ENCODE measurements around the gene KCNC1. TPM values are rescaled to one million over a fixed set of nuclear protein-coding genes. Genes with fewer than 3 reads are reported as not detected.

KCNC1 gene
- total RNA-seq, 1 donor from 2014 or later, result not detected

DNA sequence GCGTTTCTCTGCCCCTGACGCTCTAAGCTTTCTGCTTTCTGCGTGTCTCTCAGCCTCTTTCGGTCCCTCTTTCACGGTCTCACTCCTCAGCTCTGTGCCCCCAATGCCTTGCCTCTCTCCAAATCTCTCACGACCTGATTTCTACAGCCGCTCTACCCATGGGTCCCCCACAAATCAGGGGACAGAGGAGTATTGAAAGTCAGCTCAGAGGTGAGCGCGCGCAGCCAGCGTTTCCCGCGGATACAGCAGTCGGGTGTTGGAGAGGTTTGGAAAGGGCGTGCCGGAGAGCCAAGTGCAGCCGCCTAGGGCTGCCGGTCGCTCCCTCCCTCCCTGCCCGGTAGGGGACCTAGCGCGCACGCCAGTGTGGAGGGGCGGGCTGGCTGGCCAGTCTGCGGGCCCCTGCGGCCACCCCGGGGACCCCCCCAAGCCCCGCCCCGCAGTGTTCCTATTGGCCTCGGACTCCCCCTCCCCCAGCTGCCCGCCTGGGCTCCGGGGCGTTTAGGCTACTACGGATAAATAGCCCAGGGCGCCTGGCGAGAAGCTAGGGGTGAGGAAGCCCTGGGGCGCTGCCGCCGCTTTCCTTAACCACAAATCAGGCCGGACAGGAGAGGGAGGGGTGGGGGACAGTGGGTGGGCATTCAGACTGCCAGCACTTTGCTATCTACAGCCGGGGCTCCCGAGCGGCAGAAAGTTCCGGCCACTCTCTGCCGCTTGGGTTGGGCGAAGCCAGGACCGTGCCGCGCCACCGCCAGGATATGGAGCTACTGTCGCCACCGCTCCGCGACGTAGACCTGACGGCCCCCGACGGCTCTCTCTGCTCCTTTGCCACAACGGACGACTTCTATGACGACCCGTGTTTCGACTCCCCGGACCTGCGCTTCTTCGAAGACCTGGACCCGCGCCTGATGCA lies 15.3 kb upstream of the KCNC1 start, which contains the start of gene MYOD1:
Gene MYOD1 (plus strand): TSS at position 544 of the 910 bp plus-strand sequence. CDS start 212 bp downstream, at position 756.
- H3K36me3 Mint-ChIP-seq (ENCODE audit: low read depth), result no peaks in the 10 kb centered on the region

DNA sequence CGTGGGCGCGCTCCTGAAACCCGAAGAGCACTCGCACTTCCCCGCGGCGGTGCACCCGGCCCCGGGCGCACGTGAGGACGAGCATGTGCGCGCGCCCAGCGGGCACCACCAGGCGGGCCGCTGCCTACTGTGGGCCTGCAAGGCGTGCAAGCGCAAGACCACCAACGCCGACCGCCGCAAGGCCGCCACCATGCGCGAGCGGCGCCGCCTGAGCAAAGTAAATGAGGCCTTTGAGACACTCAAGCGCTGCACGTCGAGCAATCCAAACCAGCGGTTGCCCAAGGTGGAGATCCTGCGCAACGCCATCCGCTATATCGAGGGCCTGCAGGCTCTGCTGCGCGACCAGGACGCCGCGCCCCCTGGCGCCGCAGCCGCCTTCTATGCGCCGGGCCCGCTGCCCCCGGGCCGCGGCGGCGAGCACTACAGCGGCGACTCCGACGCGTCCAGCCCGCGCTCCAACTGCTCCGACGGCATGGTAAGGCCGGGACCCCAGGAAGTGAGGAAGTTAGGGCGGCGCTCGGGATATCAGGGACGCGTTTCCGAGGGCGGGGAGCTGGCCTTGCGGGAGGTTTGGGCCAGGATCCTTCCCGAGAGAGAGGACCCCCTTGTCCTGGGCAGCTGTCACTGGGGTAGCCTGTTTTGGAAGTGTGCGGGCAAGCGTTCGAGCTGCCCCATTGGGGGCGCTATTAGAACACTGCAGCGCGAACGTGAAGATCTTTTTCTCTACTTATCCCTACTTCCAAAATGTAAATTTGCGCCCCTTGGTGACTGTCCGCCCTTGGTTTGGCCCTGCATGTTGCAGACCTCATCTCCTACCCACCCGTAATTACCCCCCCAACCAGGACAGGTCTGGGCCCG lies 14.4 kb upstream of the KCNC1 start:
- no peak overlapping the region for H3K4me3 Mint-ChIP-seq (ENCODE audit: low read depth)
- H3K4me1 Mint-ChIP-seq (ENCODE audit: low read depth), result no peaks in the 10 kb centered on the region
- H3K27me3 Mint-ChIP-seq (ENCODE audit: low read depth), result peaks cover 40% of the 10 kb centered on the region
- H3K36me3 Mint-ChIP-seq (ENCODE audit: low read depth), result no peaks in the 10 kb centered on the region
- no peaks in the 10 kb centered on the region for H3K9me3 Mint-ChIP-seq
- intact Hi-C loops (cut with micrococcal nuclease), result loop anchor here (5.0 kb wide), 1 partner anchor 1108 kb away; no protein-coding TSS in a partner anchor
- H3K27ac Mint-ChIP-seq, result no peak overlapping the region
- no peak for DNase-seq (ENCODE audit: low spot score)

More for the DNA sequence above, 15.3 kb upstream of the KCNC1 start, which contains the start of gene MYOD1:
- no peak within 1 kb of the TSS for H3K4me3 Mint-ChIP-seq (ENCODE audit: low read depth)
- DNase-seq (ENCODE audit: low spot score), result no peak
- no peaks in the 10 kb centered on the region for H3K4me1 Mint-ChIP-seq (ENCODE audit: low read depth)
- no peak within 1 kb of the TSS for H3K27ac Mint-ChIP-seq
- intact Hi-C loops (cut with micrococcal nuclease), result no loop called here
- peaks cover 36% of the 10 kb centered on the region for H3K27me3 Mint-ChIP-seq (ENCODE audit: low read depth)
- no peaks in the 10 kb centered on the region for H3K9me3 Mint-ChIP-seq

DNA sequence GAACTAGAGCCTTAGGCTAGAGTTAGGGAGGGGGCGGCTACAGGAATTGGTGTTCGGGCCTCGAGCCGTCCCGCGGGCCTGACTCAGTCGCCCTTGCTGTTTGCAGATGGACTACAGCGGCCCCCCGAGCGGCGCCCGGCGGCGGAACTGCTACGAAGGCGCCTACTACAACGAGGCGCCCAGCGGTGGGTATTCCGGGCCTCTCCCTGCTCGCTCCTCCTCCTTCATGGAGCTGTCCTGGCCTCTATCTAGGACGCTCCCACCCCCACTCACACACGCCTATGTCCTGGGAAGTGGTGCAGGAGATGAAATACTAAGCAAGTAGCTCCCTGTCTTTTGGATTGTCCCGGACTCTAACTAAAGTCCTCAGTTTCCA lies 13.8 kb upstream of the KCNC1 start:
- Mint-ChIP-seq H3K27me3 (ENCODE audit: low read depth) (peaks cover 44% of the 10 kb centered on the region), H3K4me3 (ENCODE audit: low read depth) (no peak overlapping the region), H3K27ac (no peak overlapping the region), H3K4me1 (ENCODE audit: low read depth) (no peaks in the 10 kb centered on the region), H3K36me3 (ENCODE audit: low read depth) (no peaks in the 10 kb centered on the region), H3K9me3 (no peaks in the 10 kb centered on the region)
- DNase-seq (ENCODE audit: low spot score), result no peak
- intact Hi-C loops (cut with micrococcal nuclease), result loop anchor here (5.0 kb wide), 1 partner anchor 1108 kb away; no protein-coding TSS in a partner anchor

DNA sequence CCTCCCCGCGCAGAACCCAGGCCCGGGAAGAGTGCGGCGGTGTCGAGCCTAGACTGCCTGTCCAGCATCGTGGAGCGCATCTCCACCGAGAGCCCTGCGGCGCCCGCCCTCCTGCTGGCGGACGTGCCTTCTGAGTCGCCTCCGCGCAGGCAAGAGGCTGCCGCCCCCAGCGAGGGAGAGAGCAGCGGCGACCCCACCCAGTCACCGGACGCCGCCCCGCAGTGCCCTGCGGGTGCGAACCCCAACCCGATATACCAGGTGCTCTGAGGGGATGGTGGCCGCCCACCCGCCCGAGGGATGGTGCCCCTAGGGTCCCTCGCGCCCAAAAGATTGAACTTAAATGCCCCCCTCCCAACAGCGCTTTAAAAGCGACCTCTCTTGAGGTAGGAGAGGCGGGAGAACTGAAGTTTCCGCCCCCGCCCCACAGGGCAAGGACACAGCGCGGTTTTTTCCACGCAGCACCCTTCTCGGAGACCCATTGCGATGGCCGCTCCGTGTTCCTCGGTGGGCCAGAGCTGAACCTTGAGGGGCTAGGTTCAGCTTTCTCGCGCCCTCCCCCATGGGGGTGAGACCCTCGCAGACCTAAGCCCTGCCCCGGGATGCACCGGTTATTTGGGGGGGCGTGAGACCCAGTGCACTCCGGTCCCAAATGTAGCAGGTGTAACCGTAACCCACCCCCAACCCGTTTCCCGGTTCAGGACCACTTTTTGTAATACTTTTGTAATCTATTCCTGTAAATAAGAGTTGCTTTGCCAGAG lies 13.2 kb upstream of the KCNC1 start:
- Mint-ChIP-seq H3K27ac (no peak overlapping the region), H3K4me1 (ENCODE audit: low read depth) (no peaks in the 10 kb centered on the region), H3K9me3 (no peaks in the 10 kb centered on the region), H3K36me3 (ENCODE audit: low read depth) (no peaks in the 10 kb centered on the region), H3K27me3 (ENCODE audit: low read depth) (peaks cover 48% of the 10 kb centered on the region), H3K4me3 (ENCODE audit: low read depth) (no peak overlapping the region)
- intact Hi-C loops (cut with micrococcal nuclease), result loop anchor here (5.0 kb wide), 1 partner anchor 1109 kb away; no protein-coding TSS in a partner anchor
- DNase-seq (ENCODE audit: low spot score), result no peak

DNA sequence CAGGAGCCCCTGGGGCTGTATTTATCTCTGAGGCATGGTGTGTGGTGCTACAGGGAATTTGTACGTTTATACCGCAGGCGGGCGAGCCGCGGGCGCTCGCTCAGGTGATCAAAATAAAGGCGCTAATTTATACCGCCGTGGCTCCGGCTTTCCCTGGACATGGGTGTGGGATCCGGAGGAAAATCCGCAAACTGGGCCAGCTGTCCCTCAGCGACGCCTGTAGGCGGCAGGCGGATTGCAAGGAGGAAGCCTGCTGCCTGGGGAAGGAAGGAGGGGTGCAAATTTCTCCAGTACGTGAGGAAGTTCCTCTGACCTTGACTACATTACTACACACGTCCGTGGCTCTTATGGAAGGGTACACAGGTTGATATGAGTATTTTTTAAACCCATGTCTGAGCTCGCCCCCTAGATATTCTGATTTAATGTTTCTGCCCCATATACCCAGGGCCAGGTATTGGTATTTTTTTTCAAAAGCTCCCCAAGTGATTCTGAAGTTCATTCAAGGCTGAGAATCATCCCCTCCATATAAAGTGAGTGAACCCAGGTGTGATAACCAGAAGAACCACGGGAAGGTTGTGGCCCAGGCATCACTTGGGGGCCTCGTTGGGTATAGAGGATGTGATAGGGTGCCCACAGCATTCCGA lies 12.5 kb upstream of the KCNC1 start:
- intact Hi-C loops (cut with micrococcal nuclease), result loop anchor here (1.0 to 5.0 kb wide), 2 partner anchors 9 to 1110 kb away; no protein-coding TSS in a partner anchor
- Mint-ChIP-seq H3K27me3 (ENCODE audit: low read depth) (peaks cover 50% of the 10 kb centered on the region), H3K4me1 (ENCODE audit: low read depth) (no peaks in the 10 kb centered on the region), H3K36me3 (ENCODE audit: low read depth) (no peaks in the 10 kb centered on the region), H3K9me3 (no peaks in the 10 kb centered on the region), H3K27ac (no peak overlapping the region), H3K4me3 (ENCODE audit: low read depth) (no peak overlapping the region)
- no peak for DNase-seq (ENCODE audit: low spot score)

DNA sequence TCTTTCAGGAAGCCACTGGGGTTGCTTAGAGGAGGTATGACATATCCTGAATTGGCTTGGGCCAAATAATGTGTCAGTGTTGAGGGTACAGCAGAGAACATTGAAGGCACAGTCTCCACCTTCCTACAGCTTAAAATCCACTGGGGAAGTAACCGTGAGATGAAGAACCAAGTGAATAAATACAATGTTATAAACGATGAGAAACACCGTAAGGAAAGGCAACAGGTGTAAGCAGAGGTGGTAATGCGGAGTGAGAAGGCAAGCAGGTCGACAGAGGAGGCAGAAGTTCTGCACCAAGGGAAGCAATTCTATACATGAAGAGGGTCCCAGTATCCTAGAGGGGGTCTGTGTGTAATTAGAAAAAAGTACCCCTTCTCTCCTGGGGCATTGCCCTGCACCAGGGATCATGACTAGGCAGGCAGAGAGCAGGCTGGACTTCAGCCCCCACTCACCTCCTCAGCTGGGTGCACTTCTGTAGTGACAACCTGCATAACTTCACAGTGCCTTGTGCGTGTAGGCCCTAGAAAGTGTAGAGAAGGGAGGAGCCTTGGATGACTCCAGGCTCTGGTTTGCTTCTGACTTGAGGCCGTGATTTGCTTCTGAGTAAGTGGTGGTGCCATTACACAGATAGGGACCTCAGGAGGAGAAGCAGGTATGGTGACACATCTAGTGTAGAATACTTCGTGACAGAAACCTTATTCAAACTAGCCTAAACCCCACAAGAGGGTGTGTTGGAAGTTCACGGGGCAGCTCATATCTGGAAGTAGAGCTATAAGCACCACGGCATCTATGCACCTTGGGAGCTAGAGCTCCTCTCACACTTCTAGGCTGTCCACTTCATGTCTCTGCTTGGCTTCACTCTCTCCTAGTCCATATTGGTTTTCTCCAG lies 10.3 kb upstream of the KCNC1 start:
- no peak for DNase-seq (ENCODE audit: low spot score)
- Mint-ChIP-seq H3K9me3 (no peaks in the 10 kb centered on the region), H3K4me1 (ENCODE audit: low read depth) (no peaks in the 10 kb centered on the region), H3K27me3 (ENCODE audit: low read depth) (peaks cover 53% of the 10 kb centered on the region), H3K27ac (no peak overlapping the region), H3K4me3 (ENCODE audit: low read depth) (no peak overlapping the region), H3K36me3 (ENCODE audit: low read depth) (no peaks in the 10 kb centered on the region)
- intact Hi-C loops (cut with micrococcal nuclease), result loop anchor here (5.0 kb wide), 1 partner anchor 1112 kb away; no protein-coding TSS in a partner anchor

DNA sequence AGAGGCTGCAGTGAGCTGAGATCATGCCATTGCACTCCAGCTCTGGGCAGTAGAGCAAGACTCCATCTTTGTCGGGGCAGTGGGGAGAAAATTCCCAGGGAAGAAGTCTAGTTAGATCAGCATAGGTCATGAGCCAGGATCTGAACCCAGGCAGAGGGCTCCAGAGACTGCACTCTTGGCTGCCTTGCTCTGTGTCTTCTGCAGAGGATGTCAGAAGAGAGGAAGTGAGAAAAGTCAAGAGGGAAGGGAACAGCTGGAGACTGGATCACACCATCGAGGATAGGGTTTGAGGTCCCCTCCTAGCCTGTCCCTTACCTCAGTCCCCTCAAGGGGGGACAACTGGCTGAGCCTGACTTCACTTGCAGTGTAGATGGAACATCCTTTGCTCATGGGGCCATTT lies 9.4 kb upstream of the KCNC1 start:
- intact Hi-C loops (cut with micrococcal nuclease), result no loop called here
- Mint-ChIP-seq H3K4me1 (ENCODE audit: low read depth) (no peaks in the 10 kb centered on the region), H3K4me3 (ENCODE audit: low read depth) (no peak overlapping the region), H3K9me3 (no peaks in the 10 kb centered on the region), H3K36me3 (ENCODE audit: low read depth) (no peaks in the 10 kb centered on the region), H3K27ac (no peak overlapping the region), H3K27me3 (ENCODE audit: low read depth) (peaks cover 58% of the 10 kb centered on the region)
- no peak for DNase-seq (ENCODE audit: low spot score)

DNA sequence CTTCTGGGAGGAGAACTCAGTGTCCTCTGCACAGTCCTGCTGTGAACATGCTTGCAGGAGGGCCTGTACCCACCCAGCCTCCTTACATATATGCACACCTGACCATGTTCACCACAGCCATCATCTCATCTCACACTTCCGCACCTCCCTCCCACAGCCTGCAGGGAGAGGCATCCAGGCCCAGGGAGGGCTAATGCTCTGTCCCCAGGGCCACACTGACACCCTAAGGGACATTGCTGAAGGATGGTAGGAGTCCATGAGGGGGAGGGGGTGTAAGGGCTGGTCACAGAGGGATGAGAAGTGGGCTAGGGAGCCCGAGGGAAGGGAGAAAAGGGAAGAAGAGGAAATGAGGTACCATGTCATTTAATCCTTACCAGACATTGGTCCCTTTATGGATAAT lies 4.4 kb upstream of the KCNC1 start:
- Mint-ChIP-seq H3K36me3 (ENCODE audit: low read depth) (no peaks in the 10 kb centered on the region), H3K4me3 (ENCODE audit: low read depth) (no peak overlapping the region), H3K27me3 (ENCODE audit: low read depth) (peaks cover 63% of the 10 kb centered on the region), H3K9me3 (no peaks in the 10 kb centered on the region), H3K4me1 (ENCODE audit: low read depth) (no peaks in the 10 kb centered on the region), H3K27ac (no peak overlapping the region)
- intact Hi-C loops (cut with micrococcal nuclease), result loop anchor here (2.0 to 10.0 kb wide), 2 partner anchors 131 to 375 kb away; partner anchors contain the start of gene SAAL1
- DNase-seq (ENCODE audit: low spot score), result no peak

DNA sequence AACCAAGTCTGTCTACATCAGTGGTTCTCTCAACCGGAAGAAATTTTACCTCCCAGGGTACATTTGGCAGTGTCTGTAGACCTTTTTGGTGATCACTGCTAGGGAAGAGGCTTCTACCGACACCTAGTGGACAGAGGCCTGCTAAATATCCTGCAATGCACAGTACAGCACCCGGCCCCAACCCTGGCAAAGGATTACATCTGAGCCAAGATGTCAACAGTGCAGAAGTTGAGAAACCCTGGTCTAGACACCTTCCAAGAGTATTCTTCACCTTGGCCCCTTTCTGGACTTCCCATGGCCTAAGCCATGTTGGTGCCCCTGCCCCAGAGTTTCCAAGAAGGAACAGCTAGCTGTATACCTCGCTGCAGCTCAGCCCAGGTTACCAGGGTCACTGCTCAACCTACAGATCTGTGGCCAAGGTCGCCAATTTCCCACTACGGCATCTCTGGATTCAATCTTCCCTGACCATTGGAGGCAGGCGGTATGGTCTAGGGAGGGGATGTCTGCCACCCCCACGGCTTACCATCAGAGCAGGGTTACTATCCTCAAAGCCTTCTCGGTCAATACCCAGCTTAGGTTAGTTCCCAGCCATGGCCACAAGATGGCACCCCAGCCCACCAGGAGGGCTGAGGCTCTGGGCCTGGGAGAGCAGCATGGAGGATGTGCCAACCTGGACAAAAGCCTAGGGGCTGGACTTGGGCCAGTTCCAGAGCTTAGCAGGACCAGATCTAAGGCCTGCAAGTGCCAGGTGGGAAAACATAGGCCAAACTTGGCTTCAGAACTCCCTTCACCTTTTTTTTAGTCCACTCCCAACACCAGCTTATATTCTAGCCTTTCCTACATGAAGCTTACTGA lies 3.7 kb upstream of the KCNC1 start:
- H3K4me1 Mint-ChIP-seq (ENCODE audit: low read depth), result no peaks in the 10 kb centered on the region
- H3K36me3 Mint-ChIP-seq (ENCODE audit: low read depth), result no peaks in the 10 kb centered on the region
- H3K4me3 Mint-ChIP-seq (ENCODE audit: low read depth), result no peak overlapping the region
- H3K27ac Mint-ChIP-seq, result no peak overlapping the region
- intact Hi-C loops (cut with micrococcal nuclease), result loop anchor here (1.0 to 10.0 kb wide), 4 partner anchors 9 to 374 kb away; partner anchors contain the start of gene SAAL1
- H3K27me3 Mint-ChIP-seq (ENCODE audit: low read depth), result peaks cover 60% of the 10 kb centered on the region
- DNase-seq (ENCODE audit: low spot score), result peak; percentile 51
- no peaks in the 10 kb centered on the region for H3K9me3 Mint-ChIP-seq

DNA sequence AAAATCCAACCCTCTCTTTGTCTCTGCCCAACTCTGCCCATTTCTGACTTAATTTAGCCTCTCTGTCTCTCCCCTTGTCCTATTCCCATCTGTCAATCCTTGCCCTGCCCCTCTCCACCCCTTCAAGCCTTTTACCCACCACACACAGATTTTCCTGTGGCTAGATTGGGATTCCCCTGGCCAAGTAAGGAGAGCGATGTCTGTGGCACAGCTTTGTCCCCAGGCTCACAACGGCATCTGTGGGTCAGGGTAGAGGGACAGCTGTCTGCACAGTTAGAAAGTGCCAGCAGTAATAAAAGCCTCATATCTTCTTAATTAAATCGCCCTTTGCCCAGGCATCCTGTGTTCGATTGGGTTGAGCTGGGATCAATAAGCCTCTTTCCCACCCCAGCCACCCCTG lies 1.3 kb upstream of the KCNC1 start:
- no peak overlapping the region for H3K4me3 Mint-ChIP-seq (ENCODE audit: low read depth)
- no peak for DNase-seq (ENCODE audit: low spot score)
- no peaks in the 10 kb centered on the region for H3K36me3 Mint-ChIP-seq (ENCODE audit: low read depth)
- H3K27ac Mint-ChIP-seq, result no peak overlapping the region
- H3K9me3 Mint-ChIP-seq, result no peaks in the 10 kb centered on the region
- H3K27me3 Mint-ChIP-seq (ENCODE audit: low read depth), result peaks cover 64% of the 10 kb centered on the region
- intact Hi-C loops (cut with micrococcal nuclease), result loop anchor here (10.0 kb wide), 1 partner anchor 372 kb away; the partner anchor contains the start of gene SAAL1
- H3K4me1 Mint-ChIP-seq (ENCODE audit: low read depth), result no peaks in the 10 kb centered on the region

Data from activated T-helper 2 cell treated with anti-CD3 and anti-CD28 coated beads, Interferon-gamma antibody, Interleukin-2, Interleukin-4, amounts not matched to agents 10 μg/mL and 5 μg/mL and 100 μg/mL, durations not matched to agents 14 hours and 24 hours and 36 hours (primary cell).